HepG2 (cell line): ENCODE results near the gene RRAS2.

Experiments
- ATF1 ChIP-seq: IDR thresholded peaks from 2 replicates; pipeline ENCODE4 v1.6.1; 2016; ENCODE audit warnings: mild to moderate bottlenecking, control low read depth
- JUND ChIP-seq: sonication (generic); formaldehyde crosslinking; IDR thresholded peaks from 2 replicates; pipeline ENCODE4 v1.8.0; 2022; ENCODE audit warnings: mild to moderate bottlenecking, missing genetic modification reagents
- RBAK ChIP-seq: sonication (generic); formaldehyde crosslinking; IDR thresholded peaks from 2 replicates; pipeline ENCODE4 v1.5.1; 2020; ENCODE audit warnings: mild to moderate bottlenecking, missing genetic modification reagents
- SNRNP70 ChIP-seq: fragments of 200-400 bp; formaldehyde crosslinking; IDR thresholded peaks from 2 replicates; pipeline ENCODE4 v1.6.1; 2017; ENCODE audit warnings: mild to moderate bottlenecking, low read depth, low read length, moderate library complexity
- ZNF251 ChIP-seq: sonication (generic); formaldehyde crosslinking; IDR thresholded peaks from 2 replicates; pipeline ENCODE4 v1.9.0; 2021; ENCODE audit warnings: mild to moderate bottlenecking, missing genetic modification reagents
- ZNF383 ChIP-seq: sonication (generic); formaldehyde crosslinking; IDR thresholded peaks from 2 replicates; pipeline ENCODE4 v1.4.0; 2020; ENCODE audit warnings: missing genetic modification reagents, mild to moderate bottlenecking, borderline replicate concordance
- ZNF550 ChIP-seq: sonication (generic); formaldehyde crosslinking; IDR thresholded peaks from 2 replicates; pipeline ENCODE4 v1.4.0; 2020; ENCODE audit warnings: mild to moderate bottlenecking, missing genetic modification reagents, borderline replicate concordance
- ZNF780A ChIP-seq: sonication (generic); formaldehyde crosslinking; IDR thresholded peaks from 2 replicates; pipeline ENCODE4 v1.8.0; 2022; ENCODE audit warnings: mild to moderate bottlenecking, missing genetic modification reagents, moderate library complexity
- TF ChIP-seq, protein P1 (sequence below): sonication (generic); formaldehyde crosslinking; IDR thresholded peaks from 2 replicates; pipeline ENCODE4 v1.4.0; 2020; ENCODE audit warnings: mild to moderate bottlenecking, missing genetic modification reagents

- TF ChIP-seq ZNF251 (CRISPR knock-in tag) (no peak), ZNF383 (CRISPR knock-in tag) (no peak), ZNF550 (no peak), RBAK (CRISPR knock-in tag) (no peak), ZNF780A (CRISPR knock-in tag) (no peak), SNRNP70 (no peak), ATF1 (CRISPR knock-in tag) (no peak), JUND (CRISPR knock-in tag) (no peak)
- TF ChIP-seq, protein P1, sequence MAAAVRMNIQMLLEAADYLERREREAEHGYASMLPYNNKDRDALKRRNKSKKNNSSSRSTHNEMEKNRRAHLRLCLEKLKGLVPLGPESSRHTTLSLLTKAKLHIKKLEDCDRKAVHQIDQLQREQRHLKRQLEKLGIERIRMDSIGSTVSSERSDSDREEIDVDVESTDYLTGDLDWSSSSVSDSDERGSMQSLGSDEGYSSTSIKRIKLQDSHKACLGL (CRISPR knock-in tag): no peak
Observed at GRCh38 chr11:14335712-14336111, 23.3 kb downstream of the RRAS2 start.
